Right renal cortex interstitium (tissue), 3 donors: ENCODE results near the gene ZG16. TPM values are rescaled to one million over a fixed set of nuclear protein-coding genes. Genes with fewer than 3 reads are reported as not detected.
"Not testable (repeated sequence)": the region's sequence is repeated elsewhere in the genome, so short reads cannot be mapped to it uniquely, and the experiment has no call there.

ENCODE experiments used
- DNase-seq, 3 donors: peaks; one replicate each; pipeline ENCODE4 v3.0.0-alpha.2; 2013; ENCODE audit warnings: low read depth in 3 of 3, low spot score in 2 of 3
- polyA plus RNA-seq, 3 donors: library from polyadenylated mRNA; unstranded; fragments of 120-200 nt; gene quantifications; one replicate each; pipeline ENCODE4 v1.2.1, GENCODE V29; 2013; ENCODE audit not compliant: insufficient read length in 3 of 3

The ZG16 gene
- polyA plus RNA-seq, 3 donors, result 0.06 TPM; not detected in 2

- DNase-seq, result no peak
These were observed 29.9 kb upstream of the ZG16 start for GRCh38 chr16:29747947-29748759.

- DNase-seq, result not testable (repeated sequence)
These were observed 29.3 kb upstream of the ZG16 start for GRCh38 chr16:29748760-29749149.

GRCh38 chr16:29753516-29753915, 24.5 kb upstream of the ZG16 start:
- no peak for DNase-seq

- DNase-seq, result no peak
These were observed 21.4 kb upstream of the ZG16 start for GRCh38 chr16:29756654-29757053.

- not testable (repeated sequence) for DNase-seq
These were observed 21.0 kb upstream of the ZG16 start for GRCh38 chr16:29757086-29757485.

- DNase-seq, result no peak
These were observed 20.0 kb upstream of the ZG16 start for GRCh38 chr16:29757950-29758466.

DNA sequence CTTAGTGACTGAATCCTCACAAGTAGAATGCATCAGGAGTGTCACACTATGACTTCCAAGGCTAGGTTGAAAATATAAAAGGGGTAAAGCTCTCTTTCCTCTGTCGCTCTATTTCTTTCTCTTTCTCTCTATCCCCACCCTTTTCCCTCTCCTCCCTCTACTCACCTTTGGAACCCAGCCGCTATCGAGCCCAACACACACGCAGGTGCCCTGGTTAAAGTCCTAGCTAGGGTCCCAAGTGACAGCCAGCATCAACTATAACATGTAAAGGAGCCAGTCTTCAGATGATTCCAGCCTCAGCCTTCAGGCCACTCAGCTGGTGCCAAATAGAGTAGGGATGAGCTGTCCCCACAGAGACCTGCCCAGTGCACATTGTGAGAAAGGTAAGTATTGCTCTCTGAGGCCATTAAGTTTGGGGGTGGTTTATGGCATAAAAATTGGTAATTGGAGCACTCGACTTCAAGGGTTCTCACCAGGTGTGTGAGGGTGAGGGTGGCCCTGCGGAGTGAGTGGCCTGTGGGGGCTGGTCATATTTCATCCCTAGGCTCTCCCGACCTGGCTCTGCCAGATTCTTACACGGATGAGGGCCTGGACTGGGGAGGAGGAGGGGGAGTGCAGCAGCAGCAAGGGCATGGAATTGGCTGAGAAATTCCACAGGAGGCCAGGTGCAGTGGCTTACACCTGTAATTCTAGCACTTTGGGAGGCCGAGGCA, 17.3 kb upstream of the ZG16 start:
- no peak for DNase-seq

DNA sequence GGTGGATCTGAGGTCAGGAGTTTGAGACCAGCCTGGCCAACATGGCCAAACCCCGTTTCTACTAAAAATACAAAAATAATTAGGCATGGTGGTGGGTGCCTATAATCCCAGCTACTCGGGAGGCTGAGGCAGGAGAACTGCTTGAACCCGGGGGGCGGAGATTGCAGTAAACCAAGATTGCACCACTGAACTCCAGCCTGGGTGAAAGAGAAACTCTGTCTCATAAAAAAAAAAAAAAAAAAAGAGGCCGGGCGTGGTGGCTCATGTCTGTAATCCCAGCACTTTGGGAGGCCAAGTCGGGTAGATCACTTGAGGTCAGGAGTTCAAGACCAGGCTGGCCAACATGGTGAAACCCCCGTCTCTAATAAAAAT, 16.8 kb upstream of the ZG16 start:
- DNase-seq, result not testable (repeated sequence)

- DNase-seq, result no peak
These were observed 16.2 kb upstream of the ZG16 start for GRCh38 chr16:29761882-29762281.

DNA sequence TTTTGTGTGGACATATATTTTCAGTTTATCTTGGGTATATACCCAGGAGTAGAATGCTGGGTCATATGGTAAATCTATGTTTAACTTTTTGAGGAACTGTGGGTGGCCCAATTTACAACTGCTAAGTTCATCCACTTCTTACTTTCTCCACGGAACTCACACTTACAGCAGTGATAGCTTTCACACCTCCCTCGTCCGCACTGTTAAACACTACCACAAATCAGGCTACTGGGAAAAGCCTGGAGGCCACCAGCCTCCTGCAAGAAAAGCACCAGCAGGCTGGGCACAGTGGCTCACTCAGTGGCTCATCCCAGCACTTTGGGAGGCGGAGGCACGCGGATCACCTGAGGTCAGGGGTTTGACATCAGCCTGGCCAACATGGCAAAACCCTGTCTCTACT, 14.7 kb upstream of the ZG16 start:
- no peak for DNase-seq

- no peak for DNase-seq
These were observed 12.7 kb upstream of the ZG16 start for GRCh38 chr16:29765167-29766032.

GRCh38 chr16:29766571-29766970, 11.5 kb upstream of the ZG16 start:
- no peak for DNase-seq

DNA sequence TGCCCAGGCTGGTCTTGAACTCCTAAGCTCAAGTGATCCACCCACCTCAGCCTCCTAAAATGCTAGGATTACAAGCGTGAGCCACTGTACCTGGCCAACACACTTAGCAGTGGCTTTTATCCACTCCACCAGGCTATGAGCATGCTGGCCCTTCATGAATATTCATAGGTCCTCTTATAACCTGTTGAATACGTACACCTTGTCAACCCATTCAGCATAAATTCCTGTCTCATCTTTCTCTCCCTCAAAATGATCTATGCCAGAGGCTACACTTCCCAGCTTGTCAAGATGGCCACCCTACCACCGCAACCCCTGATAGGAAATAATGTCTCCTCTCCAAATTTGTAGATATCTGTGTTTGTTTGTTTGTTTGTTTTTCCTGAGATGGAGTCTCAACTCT, 11.0 kb upstream of the ZG16 start:
- DNase-seq, result no peak

DNA sequence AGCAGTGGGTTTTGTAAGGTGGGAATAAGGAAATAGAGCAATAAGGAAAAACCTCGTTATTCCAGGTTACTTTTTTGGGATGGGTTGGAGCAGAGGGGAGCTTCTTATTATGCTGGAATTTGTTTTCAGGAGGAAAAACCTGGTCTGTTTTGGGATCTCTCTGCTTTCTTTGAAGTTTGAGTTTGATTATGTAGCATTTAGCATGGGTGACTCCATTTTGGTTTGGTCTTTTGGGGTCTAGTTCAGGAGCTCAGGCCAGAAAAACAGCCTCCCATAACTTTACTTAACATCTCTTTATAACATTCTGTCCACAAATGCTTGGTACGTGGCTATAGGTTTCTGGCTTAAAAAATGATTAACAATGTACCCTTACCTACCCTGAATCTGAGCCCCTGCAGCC, 8.5 kb upstream of the ZG16 start:
- no peak for DNase-seq

DNA sequence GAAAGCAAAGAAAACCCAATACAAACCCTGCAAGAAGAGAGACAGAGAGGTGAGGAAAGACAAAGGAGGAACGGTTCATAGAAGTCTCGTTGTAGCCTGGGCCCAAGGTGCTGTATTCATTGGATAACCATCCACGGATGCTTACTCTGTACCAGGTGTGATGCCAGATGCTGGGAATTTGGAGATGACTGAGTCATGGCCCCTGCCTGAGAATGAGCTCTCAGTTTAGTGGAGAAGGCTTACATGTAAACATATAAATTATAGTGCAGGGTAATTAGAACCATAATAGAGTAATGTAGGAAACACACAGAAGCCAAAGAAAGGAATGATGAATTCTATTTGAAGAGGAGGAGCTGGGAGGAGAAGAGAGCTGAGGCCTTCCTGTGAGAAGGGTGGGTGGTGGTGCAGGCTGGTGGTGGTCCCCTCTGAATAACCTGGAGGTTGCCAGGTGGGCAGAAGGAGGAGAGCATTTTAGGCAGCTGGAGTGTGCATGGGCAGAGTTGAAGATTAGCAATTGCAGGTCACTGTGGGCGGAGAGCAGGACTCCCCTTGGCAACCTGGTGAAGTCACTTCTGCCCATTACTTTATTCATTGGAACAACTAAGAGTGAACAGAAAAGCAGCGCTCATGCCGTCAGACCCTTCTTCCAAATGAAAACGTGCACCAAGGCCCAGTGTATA, 7.7 kb upstream of the ZG16 start:
- no peak for DNase-seq

DNA sequence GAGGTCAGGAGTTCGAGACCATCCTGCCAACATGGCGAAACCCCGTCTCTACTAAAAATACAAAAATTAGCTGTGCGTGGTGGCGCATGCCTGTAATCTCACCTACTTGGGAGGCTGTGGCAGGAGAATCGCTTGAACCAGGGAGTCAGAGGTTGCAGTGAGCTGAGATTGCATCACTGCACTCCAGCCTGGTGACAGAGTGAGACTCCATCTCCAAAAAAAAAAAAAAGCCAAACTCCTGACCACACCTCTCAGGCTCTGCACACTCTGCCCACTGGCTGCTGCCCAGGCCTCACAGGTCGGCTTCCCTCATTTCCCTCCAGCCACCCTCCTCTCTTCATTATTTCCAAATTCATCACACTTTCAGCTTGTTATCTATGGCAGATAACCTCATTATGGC, 5.7 kb upstream of the ZG16 start:
- not testable (repeated sequence) for DNase-seq

- no peak for DNase-seq
These were observed 3.3 kb upstream of the ZG16 start for GRCh38 chr16:29774730-29775129.

GRCh38 chr16:29775742-29776408, 2.2 kb upstream of the ZG16 start:
- DNase-seq, result no peak

DNA sequence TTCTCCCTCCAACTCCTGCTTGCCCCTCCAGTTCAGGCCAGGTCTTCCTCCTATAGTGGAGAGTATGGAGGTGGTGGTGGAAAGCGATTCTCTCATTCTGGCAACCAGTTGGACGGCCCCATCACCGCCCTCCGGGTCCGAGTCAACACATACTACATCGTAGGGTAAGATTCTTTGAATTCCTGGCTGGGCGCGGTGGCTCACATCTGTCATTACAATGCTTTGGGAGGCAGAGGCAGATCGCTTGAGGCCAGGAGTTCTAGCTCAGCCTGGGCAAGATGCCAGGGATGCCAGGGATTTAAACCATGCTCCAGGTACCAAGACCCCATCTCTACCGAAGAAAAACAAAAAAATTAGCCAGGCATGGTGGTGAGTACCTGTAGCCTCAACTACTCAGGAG, 1.4 kb downstream of the ZG16 start:
- no peak for DNase-seq
